Activated CD4-positive, alpha-beta T cell treated with anti-CD3 and anti-CD28 coated beads for 36 hours (primary cell): Measurements from ENCODE around the gene CAV3. TPM values are rescaled to one million over a fixed set of nuclear protein-coding genes. Genes with fewer than 3 reads are reported as not detected.
A peak's percentile ranks its signal among the peaks of the same experiment; 100 is the strongest.
"Not testable (repeated sequence)": the region's sequence is repeated elsewhere in the genome, so short reads cannot be mapped to it uniquely, and the experiment has no call there.

Experiments used
- ATAC-seq: fragments of 200-7000 bp; cut with Tn5 transposase; one replicate; pipeline ENCODE4 v1.10.0; 2021; ENCODE audit warnings: mild to moderate bottlenecking, moderate library complexity
- CTCF ChIA-PET: fragments of 350-600 bp; sonication (Branson Sonifier 250); formaldehyde crosslinking; loops from one replicate; lab custom pipeline; 2021; ENCODE audit warnings: antibody characterized with exemption; lab: Charles Lee
- POLR2A ChIA-PET: fragments of 350-600 bp; sonication (Branson Sonifier 250); formaldehyde crosslinking; loops from one replicate; lab custom pipeline; 2021; ENCODE audit warnings: antibody characterized with exemption, inconsistent platforms; lab: Charles Lee
- DNase-seq: peaks from one replicate; pipeline ENCODE4 v3.0.0-alpha.2; 2020
- H3K27ac Mint-ChIP-seq: one replicate; pipeline ENCODE4 v1.8.0; 2021; ENCODE audit warnings: mixed read lengths
- H3K27me3 Mint-ChIP-seq: one replicate; pipeline ENCODE4 v1.8.0; 2021; ENCODE audit warnings: mixed read lengths
- H3K36me3 Mint-ChIP-seq: one replicate; pipeline ENCODE4 v1.8.0; 2021; ENCODE audit warnings: low read depth, mixed read lengths
- H3K4me1 Mint-ChIP-seq: one replicate; pipeline ENCODE4 v1.8.0; 2021; ENCODE audit warnings: mixed read lengths
- H3K4me3 Mint-ChIP-seq: one replicate; pipeline ENCODE4 v1.8.0; 2021; ENCODE audit warnings: mild to moderate bottlenecking, moderate library complexity, mixed read lengths
- H3K9me3 Mint-ChIP-seq: one replicate; pipeline ENCODE4 v1.8.0; 2021; ENCODE audit warnings: low read depth, mixed read lengths
- intact Hi-C, 2 experiments: fragments of 100-400 bp; cut with DNase I in 1 of 2; cut with micrococcal nuclease in 1 of 2; formaldehyde crosslinking; loops; one replicate each; pipeline versions ENCODE4 v1.14.2 to v1.15.1; 2022 to 2024; cut with DNase I, micrococcal nuclease
- total RNA-seq, 2 experiments: library from RNA; stranded (reverse); gene quantifications; one replicate each; pipeline ENCODE4 v1.2.3, GENCODE V29; 2021

The CAV3 gene
- not detected for total RNA-seq

GRCh38 chr3:8733332-8734094, at the start of gene CAV3:
CAV3 (plus strand) TSS chr3:8733802; CDS start chr3:8733877, 75 bp downstream.
- CTCF ChIA-PET: no interaction called here
- no peaks in the 10 kb centered on the region for H3K4me1 Mint-ChIP-seq

GRCh38 chr3:8684992-8685391, 48.6 kb upstream of the CAV3 start:
- H3K27me3 Mint-ChIP-seq, intact Hi-C loops, H3K36me3 Mint-ChIP-seq, ATAC-seq, H3K27ac Mint-ChIP-seq, H3K9me3 Mint-ChIP-seq, CTCF ChIA-PET, H3K4me3 Mint-ChIP-seq, DNase-seq, H3K4me1 Mint-ChIP-seq, POLR2A ChIA-PET: not testable (repeated sequence)

More at GRCh38 chr3:8733332-8734094, at the start of gene CAV3:
- Mint-ChIP-seq H3K27me3 (peaks cover 3% of the 10 kb centered on the region), H3K9me3 (no peaks in the 10 kb centered on the region), H3K27ac (no peak within 1 kb of the TSS), H3K36me3 (no peaks in the 10 kb centered on the region), H3K4me3 (no peak within 1 kb of the TSS)
- DNase-seq (no peak), ATAC-seq (no peak)
- intact Hi-C loops: no loop called here
- POLR2A ChIA-PET: no interaction called here

GRCh38 chr3:8691295-8691694, 42.3 kb upstream of the CAV3 start:
- H3K9me3 Mint-ChIP-seq, ATAC-seq, H3K4me1 Mint-ChIP-seq, H3K4me3 Mint-ChIP-seq, POLR2A ChIA-PET, CTCF ChIA-PET, DNase-seq, intact Hi-C loops, H3K36me3 Mint-ChIP-seq, H3K27ac Mint-ChIP-seq, H3K27me3 Mint-ChIP-seq: not testable (repeated sequence)

- ChIA-PET POLR2A (no interaction called here), CTCF (no interaction called here)
- intact Hi-C loops: no loop called here
- H3K27ac Mint-ChIP-seq: no peak overlapping the region
- no peak overlapping the region for H3K4me3 Mint-ChIP-seq
- no peaks in the 10 kb centered on the region for H3K4me1 Mint-ChIP-seq
- peaks cover 7% of the 10 kb centered on the region for H3K9me3 Mint-ChIP-seq
- no peaks in the 10 kb centered on the region for H3K36me3 Mint-ChIP-seq
- DNase-seq (peak; percentile 28), ATAC-seq (no peak)
- peaks cover 2% of the 10 kb centered on the region for H3K27me3 Mint-ChIP-seq
These were observed 31.0 kb upstream of the CAV3 start for GRCh38 chr3:8702560-8702959.

GRCh38 chr3:8705575-8705974, 28.0 kb upstream of the CAV3 start:
- peaks cover 7% of the 10 kb centered on the region for H3K9me3 Mint-ChIP-seq
- no peak overlapping the region for H3K4me3 Mint-ChIP-seq
- ChIA-PET CTCF (no interaction called here), POLR2A (no interaction called here)
- H3K27me3 Mint-ChIP-seq: peaks cover 2% of the 10 kb centered on the region
- no peaks in the 10 kb centered on the region for H3K36me3 Mint-ChIP-seq
- ATAC-seq: no peak
- H3K4me1 Mint-ChIP-seq: no peaks in the 10 kb centered on the region
- no peak overlapping the region for H3K27ac Mint-ChIP-seq
- intact Hi-C loops: no loop called here
- no peak for DNase-seq

GRCh38 chr3:8709287-8709686, 24.3 kb upstream of the CAV3 start:
- no peak for DNase-seq
- intact Hi-C loops: no loop called here
- Mint-ChIP-seq H3K4me1 (no peaks in the 10 kb centered on the region), H3K27me3 (peaks cover 4% of the 10 kb centered on the region), H3K27ac (no peak overlapping the region), H3K36me3 (no peaks in the 10 kb centered on the region), H3K4me3 (no peak overlapping the region), H3K9me3 (peaks cover 7% of the 10 kb centered on the region)
- ATAC-seq: no peak
- POLR2A ChIA-PET: no interaction called here
- CTCF ChIA-PET: no interaction called here

GRCh38 chr3:8709801-8710507, 23.6 kb upstream of the CAV3 start:
- Mint-ChIP-seq H3K4me1 (no peaks in the 10 kb centered on the region), H3K27ac (no peak overlapping the region), H3K27me3 (peaks cover 4% of the 10 kb centered on the region), H3K9me3 (peaks cover 4% of the 10 kb centered on the region), H3K4me3 (no peak overlapping the region), H3K36me3 (no peaks in the 10 kb centered on the region)
- DNase-seq (no peak), ATAC-seq (no peak)
- ChIA-PET CTCF (no interaction called here), POLR2A (interaction anchor here (0.7 kb wide), 1 partner anchor 1727 kb away, joined by 3 read pairs; no protein-coding TSS in a partner anchor)
- intact Hi-C loops: no loop called here

GRCh38 chr3:8712045-8712907, 21.3 kb upstream of the CAV3 start:
- Mint-ChIP-seq H3K4me1 (no peaks in the 10 kb centered on the region), H3K36me3 (no peaks in the 10 kb centered on the region), H3K9me3 (no peaks in the 10 kb centered on the region), H3K4me3 (no peak overlapping the region), H3K27ac (no peak overlapping the region), H3K27me3 (peaks cover 2% of the 10 kb centered on the region)
- intact Hi-C loops: no loop called here
- DNase-seq: no peak
- ChIA-PET CTCF (interaction anchor here (0.6 to 1.0 kb wide), 2 partner anchors 38 to 57 kb away, joined by 3 read pairs; partner anchors contain the start of gene OXTR), POLR2A (no interaction called here)
- ATAC-seq: no peak

- peaks cover 2% of the 10 kb centered on the region for H3K27me3 Mint-ChIP-seq
- CTCF ChIA-PET: interaction anchor here (0.6 to 1.0 kb wide), 2 partner anchors 39 to 57 kb away, joined by 3 read pairs; partner anchors contain the start of gene OXTR
- intact Hi-C loops: no loop called here
- H3K4me3 Mint-ChIP-seq: no peak overlapping the region
- H3K36me3 Mint-ChIP-seq: no peaks in the 10 kb centered on the region
- H3K27ac Mint-ChIP-seq: no peak overlapping the region
- no peaks in the 10 kb centered on the region for H3K4me1 Mint-ChIP-seq
- ATAC-seq (no peak), DNase-seq (no peak)
- no peaks in the 10 kb centered on the region for H3K9me3 Mint-ChIP-seq
- POLR2A ChIA-PET: no interaction called here
These were observed 20.7 kb upstream of the CAV3 start for GRCh38 chr3:8712908-8713255.

- ChIA-PET CTCF (no interaction called here), POLR2A (no interaction called here)
- H3K4me1 Mint-ChIP-seq: no peaks in the 10 kb centered on the region
- intact Hi-C loops: no loop called here
- no peaks in the 10 kb centered on the region for H3K36me3 Mint-ChIP-seq
- no peak for ATAC-seq
- peak; percentile 22 for DNase-seq
- H3K27ac Mint-ChIP-seq: no peak overlapping the region
- H3K9me3 Mint-ChIP-seq: peaks cover 2% of the 10 kb centered on the region
- H3K4me3 Mint-ChIP-seq: no peak overlapping the region
- peaks cover 2% of the 10 kb centered on the region for H3K27me3 Mint-ChIP-seq
These were observed 19.5 kb upstream of the CAV3 start for GRCh38 chr3:8713901-8714759.

GRCh38 chr3:8715757-8716156, 17.8 kb upstream of the CAV3 start:
- H3K4me3 Mint-ChIP-seq, ATAC-seq, H3K27me3 Mint-ChIP-seq, H3K9me3 Mint-ChIP-seq, H3K36me3 Mint-ChIP-seq, POLR2A ChIA-PET, intact Hi-C loops, DNase-seq, H3K27ac Mint-ChIP-seq, H3K4me1 Mint-ChIP-seq: not testable (repeated sequence)
- CTCF ChIA-PET: interaction anchor here (0.6 kb wide), 1 partner anchor 11 kb away, joined by 3 read pairs; no protein-coding TSS in a partner anchor
